Trophoblast cell (in vitro differentiated cells and primary cell): Measurements from ENCODE around the gene CCDC6.

Experiments used
- DNase-seq, 2 donors: peaks; one replicate each; pipeline ENCODE4 v3.0.0-alpha.2; 2016
- H2AFZ ChIP-seq: 2 replicates; pipeline ENCODE4 v1.6.1; 2013; ENCODE audit warnings: low read length, moderate library complexity, mild to moderate bottlenecking; ENCODE audit not compliant: insufficient read depth, poor library complexity
- H2AK5ac ChIP-seq: 2 replicates; pipeline ENCODE4 v1.6.1; 2013; ENCODE audit warnings: mild to moderate bottlenecking, low read length
- H2BK120ac ChIP-seq: 2 replicates; pipeline ENCODE4 v1.6.1; 2013; ENCODE audit warnings: low read length, mild to moderate bottlenecking, moderate library complexity; ENCODE audit not compliant: insufficient read depth, poor library complexity
- H2BK12ac ChIP-seq: 2 replicates; pipeline ENCODE4 v1.6.1; 2013; ENCODE audit warnings: mild to moderate bottlenecking, low read length, moderate library complexity
- H2BK5ac ChIP-seq: 2 replicates; pipeline ENCODE4 v1.6.1; 2013; ENCODE audit warnings: low read length, low read depth, moderate library complexity, mild to moderate bottlenecking; ENCODE audit not compliant: poor library complexity
- H3K14ac ChIP-seq: 2 replicates; pipeline ENCODE4 v1.6.1; 2013; ENCODE audit warnings: mild to moderate bottlenecking, low read length
- H3K18ac ChIP-seq: 2 replicates; pipeline ENCODE4 v1.6.1; 2013; ENCODE audit warnings: mild to moderate bottlenecking, low read length
- H3K23ac ChIP-seq: 2 replicates; pipeline ENCODE4 v1.6.1; 2013; ENCODE audit warnings: low read length
- H3K27ac ChIP-seq: 2 replicates; pipeline ENCODE4 v1.5.1; 2013; ENCODE audit warnings: low read depth, mild to moderate bottlenecking, inconsistent platforms, low read length, moderate library complexity
- H3K27me3 ChIP-seq: 2 replicates; pipeline ENCODE4 v1.6.1; 2013; ENCODE audit warnings: inconsistent platforms, mild to moderate bottlenecking, low read length, moderate library complexity; ENCODE audit not compliant: insufficient read depth
- H3K36me3 ChIP-seq, 2 experiments: 1 replicate in 1 of 2; 2 replicates in 1 of 2; pipeline ENCODE4 v1.6.1; 2013; ENCODE audit warnings: low read length in 2 of 2, mild to moderate bottlenecking in 2 of 2, moderate library complexity in 1 of 2; ENCODE audit not compliant: insufficient read depth in 2 of 2, control insufficient read depth in 1 of 2
- H3K4ac ChIP-seq: 2 replicates; pipeline ENCODE4 v1.6.1; 2013; ENCODE audit warnings: low read depth, mild to moderate bottlenecking, low read length, moderate library complexity
- H3K4me1 ChIP-seq, 2 experiments: 1 replicate in 1 of 2; 2 replicates in 1 of 2; pipeline ENCODE4 v1.6.1; 2013; ENCODE audit warnings: low read length in 2 of 2, mild to moderate bottlenecking in 2 of 2, moderate library complexity in 1 of 2; ENCODE audit not compliant: insufficient read depth in 2 of 2, control insufficient read depth in 1 of 2
- H3K4me2 ChIP-seq: 2 replicates; pipeline ENCODE4 v1.6.1; 2013; ENCODE audit warnings: inconsistent platforms, mild to moderate bottlenecking, low read length, moderate library complexity
- H3K4me3 ChIP-seq: 2 replicates; pipeline ENCODE4 v1.5.1; 2013; ENCODE audit warnings: mild to moderate bottlenecking, low read depth, low read length, inconsistent platforms
- H3K79me1 ChIP-seq: one replicate; pipeline ENCODE4 v1.6.1; 2013; ENCODE audit warnings: low read length
- H3K79me2 ChIP-seq: 2 replicates; pipeline ENCODE4 v1.6.1; 2013; ENCODE audit warnings: low read length, mild to moderate bottlenecking; ENCODE audit not compliant: control insufficient read depth, insufficient read depth, poor library complexity
- H3K9ac ChIP-seq: 2 replicates; pipeline ENCODE4 v1.6.1; 2013; ENCODE audit warnings: mild to moderate bottlenecking, low read length
- H3K9me3 ChIP-seq: 2 replicates; pipeline ENCODE4 v1.6.1; 2013; ENCODE audit warnings: low read depth, mild to moderate bottlenecking, control low read depth, inconsistent platforms, low read length; ENCODE audit not compliant: insufficient read depth
- H4K12ac ChIP-seq: 2 replicates; pipeline ENCODE4 v1.6.1; 2013; ENCODE audit warnings: low read depth, mild to moderate bottlenecking, low read length, moderate library complexity
- H4K8ac ChIP-seq: 2 replicates; pipeline ENCODE4 v1.6.1; 2013; ENCODE audit warnings: low read depth, mild to moderate bottlenecking, low read length, moderate library complexity
- H4K91ac ChIP-seq: one replicate; pipeline ENCODE4 v1.6.1; 2013; ENCODE audit warnings: low read depth, mild to moderate bottlenecking, low read length, moderate library complexity
- WGBS: extraction: QIAGEN DNeasy Blood & Tissue Kit; methylation state at CpG from one replicate; pipeline ENCODE4 v1.1.7; 2013; ENCODE audit warnings: missing lambda C conversion rate; ENCODE audit not compliant: insufficient read length, insufficient coverage; ENCODE audit errors: extremely low coverage; 5-methylcytosine and 5-hydroxymethylcytosine counted together

The CCDC6 gene

GRCh38 chr10:59831658-59832503 is 74.5 kb downstream of the CCDC6 start:
- peaks cover 4 to 5% of the 10 kb centered on the region in 2 experiments for H3K36me3 ChIP-seq
- H4K91ac ChIP-seq, result no peak overlapping the region
- no peak for DNase-seq

GRCh38 chr10:59830601-59831259 is 75.6 kb downstream of the CCDC6 start:
- Histone ChIP-seq H3K14ac (no peak overlapping the region), H3K4me1 (peaks cover 0 to 2% of the 10 kb centered on the region in 2 experiments), H4K12ac (no peak overlapping the region), H2BK120ac (no peak overlapping the region), H3K27ac (no peak overlapping the region), H3K79me1 (no peaks in the 10 kb centered on the region), H4K91ac (no peak overlapping the region), H2BK5ac (no peak overlapping the region), H2AK5ac (no peak overlapping the region), H3K9me3 (peaks cover 3% of the 10 kb centered on the region), H3K79me2 (peaks cover 1% of the 10 kb centered on the region), H3K4ac (no peak overlapping the region), H4K8ac (no peak overlapping the region), H3K27me3 (no peaks in the 10 kb centered on the region), H2AFZ (no peak overlapping the region), H3K23ac (no peak overlapping the region), H3K4me3 (no peak overlapping the region), H3K9ac (no peak overlapping the region), H3K4me2 (no peak overlapping the region), H3K36me3 (peaks cover 5 to 6% of the 10 kb centered on the region in 2 experiments), H3K18ac (no peak overlapping the region), H2BK12ac (no peak overlapping the region)
- WGBS, result no CpG with 5 or more reads among the region's 7 CpGs
- DNase-seq, result peak; percentile 55 to 80

More at GRCh38 chr10:59831658-59832503, 74.5 kb downstream of the CCDC6 start:
- WGBS, result no CpG with 5 or more reads among the region's 5 CpGs
- Histone ChIP-seq H3K27ac (no peak overlapping the region), H3K4ac (no peak overlapping the region), H2AFZ (no peak overlapping the region), H3K27me3 (no peaks in the 10 kb centered on the region), H3K4me2 (no peak overlapping the region), H2AK5ac (no peak overlapping the region), H4K8ac (no peak overlapping the region), H4K12ac (no peak overlapping the region), H3K9ac (no peak overlapping the region), H3K23ac (no peak overlapping the region), H3K14ac (no peak overlapping the region), H3K4me1 (peaks cover 0 to 3% of the 10 kb centered on the region in 2 experiments), H2BK120ac (no peak overlapping the region), H3K79me2 (peaks cover 1% of the 10 kb centered on the region), H3K79me1 (no peaks in the 10 kb centered on the region), H2BK5ac (no peak overlapping the region), H3K9me3 (peaks cover 3% of the 10 kb centered on the region), H3K4me3 (no peak overlapping the region), H2BK12ac (no peak overlapping the region), H3K18ac (no peak overlapping the region)

GRCh38 chr10:59829601-59830000 is 76.8 kb downstream of the CCDC6 start:
- no peak overlapping the region for H4K8ac ChIP-seq
- H3K36me3 ChIP-seq, result peaks cover 5 to 6% of the 10 kb centered on the region in 2 experiments
- DNase-seq, result no peak
- no CpG with 5 or more reads among the region's 3 CpGs for WGBS
- H3K4me2 ChIP-seq, result no peak overlapping the region
- H3K27me3 ChIP-seq, result no peaks in the 10 kb centered on the region
- H3K9ac ChIP-seq, result no peak overlapping the region
- no peak overlapping the region for H3K23ac ChIP-seq
- no peak overlapping the region for H3K18ac ChIP-seq
- no peak overlapping the region for H2BK120ac ChIP-seq
- H3K27ac ChIP-seq, result no peak overlapping the region
- H3K14ac ChIP-seq, result no peak overlapping the region
- H2BK12ac ChIP-seq, result no peak overlapping the region
- no peak overlapping the region for H3K4ac ChIP-seq
- H4K12ac ChIP-seq, result no peak overlapping the region
- no peak overlapping the region for H4K91ac ChIP-seq
- H2AFZ ChIP-seq, result no peak overlapping the region
- no peaks in the 10 kb centered on the region for H3K4me1 ChIP-seq
- H3K79me1 ChIP-seq, result no peaks in the 10 kb centered on the region
- H3K79me2 ChIP-seq, result peaks cover 1% of the 10 kb centered on the region
- H3K4me3 ChIP-seq, result no peak overlapping the region
- H2BK5ac ChIP-seq, result no peak overlapping the region
- H2AK5ac ChIP-seq, result no peak overlapping the region
- peaks cover 3% of the 10 kb centered on the region for H3K9me3 ChIP-seq

- Histone ChIP-seq H3K4me3 (no peak overlapping the region), H2AK5ac (no peak overlapping the region), H4K91ac (no peak overlapping the region), H3K79me1 (no peaks in the 10 kb centered on the region), H3K79me2 (peaks cover 1% of the 10 kb centered on the region), H3K4ac (no peak overlapping the region), H2BK120ac (no peak overlapping the region), H3K14ac (no peak overlapping the region), H3K36me3 (peaks cover 5 to 6% of the 10 kb centered on the region in 2 experiments), H3K4me2 (no peak overlapping the region), H2AFZ (no peak overlapping the region), H3K27ac (no peak overlapping the region), H3K4me1 (no peaks in the 10 kb centered on the region), H3K27me3 (no peaks in the 10 kb centered on the region), H3K18ac (no peak overlapping the region), H3K9me3 (peaks cover 3% of the 10 kb centered on the region), H3K9ac (no peak overlapping the region), H3K23ac (no peak overlapping the region), H2BK5ac (no peak overlapping the region), H4K8ac (no peak overlapping the region), H2BK12ac (no peak overlapping the region), H4K12ac (no peak overlapping the region)
- DNase-seq, result peak in 1 of 2 donors; percentile 6
- WGBS, result no CpG with 5 or more reads among the region's 1 CpG
Observed at GRCh38 chr10:59829024-59829423, 77.3 kb downstream of the CCDC6 start.
